DOHH2 (cell line): ENCODE measurements around the gene MFGE8.

Experiments used
- H3F3A ChIP-seq: fragments of 200-600 bp; sonication (generic), shearing (Covaris generic); 2 replicates; pipeline ENCODE4 v1.6.0; 2016; ENCODE audit warnings: antibody characterized with exemption, mild to moderate bottlenecking; ENCODE audit not compliant: control insufficient read depth, insufficient read depth
- H3K27ac ChIP-seq: fragments of 200-600 bp; sonication (generic); 2 replicates; pipeline ENCODE4 v1.5.1; 2014; ENCODE audit warnings: low read depth, mild to moderate bottlenecking, low read length, moderate library complexity
- H3K27me3 ChIP-seq: fragments of 200-600 bp; sonication (generic); 2 replicates; pipeline ENCODE4 v1.6.1; 2014; ENCODE audit warnings: mild to moderate bottlenecking, low read length, mixed read lengths; ENCODE audit not compliant: control insufficient read depth
- H3K36me3 ChIP-seq: fragments of 200-600 bp; sonication (generic); 2 replicates; pipeline ENCODE4 v1.6.1; 2014; ENCODE audit warnings: mild to moderate bottlenecking, low read length, moderate library complexity, mixed read lengths; ENCODE audit not compliant: control insufficient read depth
- H3K4me1 ChIP-seq: fragments of 200-600 bp; sonication (generic); 2 replicates; pipeline ENCODE4 v1.6.1; 2014; ENCODE audit warnings: mild to moderate bottlenecking, low read length, mixed read lengths; ENCODE audit not compliant: control insufficient read depth
- H3K4me2 ChIP-seq: fragments of 200-600 bp; sonication (generic); 2 replicates; pipeline ENCODE4 v1.6.0; 2014; ENCODE audit warnings: mild to moderate bottlenecking, low read length, moderate library complexity
- H3K4me3 ChIP-seq: fragments of 200-600 bp; sonication (generic); 2 replicates; pipeline ENCODE4 v1.5.1; 2014; ENCODE audit warnings: mild to moderate bottlenecking, low read length, mixed read lengths
- H3K79me2 ChIP-seq: fragments of 200-600 bp; sonication (generic); 2 replicates; pipeline ENCODE4 v1.6.1; 2014; ENCODE audit warnings: mild to moderate bottlenecking, low read length, mixed read lengths; ENCODE audit not compliant: control insufficient read depth
- H3K9me2 ChIP-seq: fragments of 200-600 bp; sonication (generic); replicated peaks from 2 replicates; pipeline ENCODE4 v1.6.1; 2014; ENCODE audit warnings: mild to moderate bottlenecking, low read length, mixed read lengths; ENCODE audit not compliant: control insufficient read depth
- H3K9me3 ChIP-seq: fragments of 200-600 bp; sonication (generic); 2 replicates; pipeline ENCODE4 v1.6.1; 2014; ENCODE audit warnings: antibody characterized with exemption, low read length, mixed read lengths; ENCODE audit not compliant: control insufficient read depth, insufficient read depth
- H4K20me1 ChIP-seq: fragments of 200-600 bp; sonication (generic); 2 replicates; pipeline ENCODE4 v1.6.0; 2014; ENCODE audit warnings: low read depth, mild to moderate bottlenecking, antibody characterized with exemption, low read length, moderate library complexity; ENCODE audit not compliant: control insufficient read depth, insufficient read depth
- CTCF ChIP-seq: fragments of 200-600 bp; sonication (generic); IDR thresholded peaks from one replicate; pipeline ENCODE4 v1.5.1; 2014; ENCODE audit warnings: antibody characterized with exemption, mild to moderate bottlenecking, low read depth, low read length; ENCODE audit not compliant: poor library complexity, severe bottlenecking
- EZH2phosphoT487 ChIP-seq: fragments of 200-600 bp; sonication (generic); IDR thresholded peaks from 2 replicates; pipeline ENCODE4 v1.6.1; 2017; ENCODE audit warnings: borderline replicate concordance, mild to moderate bottlenecking, antibody characterized with exemption, low read length, moderate library complexity, mixed read lengths

The MFGE8 gene

GRCh38 chr15:88949734-88950400 lies 36.7 kb upstream of the MFGE8 start:
- Histone ChIP-seq H3F3A (no peaks in the 10 kb centered on the region), H3K36me3 (no peaks in the 10 kb centered on the region), H3K79me2 (no peaks in the 10 kb centered on the region), H3K4me2 (no peak overlapping the region), H4K20me1 (no peaks in the 10 kb centered on the region), H3K4me1 (peaks cover 7% of the 10 kb centered on the region), H3K9me3 (no peaks in the 10 kb centered on the region), H3K27me3 (no peaks in the 10 kb centered on the region), H3K4me3 (no peak overlapping the region), H3K9me2 (no peaks in the 10 kb centered on the region), H3K27ac (no peak overlapping the region)
- TF ChIP-seq CTCF (no peak), EZH2phosphoT487 (no peak)

GRCh38 chr15:88940110-88940675 lies 27.0 kb upstream of the MFGE8 start:
- no peaks in the 10 kb centered on the region for H3K9me3 ChIP-seq
- no peaks in the 10 kb centered on the region for H3K36me3 ChIP-seq
- H3F3A ChIP-seq = no peaks in the 10 kb centered on the region
- no peak overlapping the region for H3K4me3 ChIP-seq
- H3K27me3 ChIP-seq = no peaks in the 10 kb centered on the region
- no peaks in the 10 kb centered on the region for H4K20me1 ChIP-seq
- H3K4me2 ChIP-seq = no peak overlapping the region
- H3K4me1 ChIP-seq = no peaks in the 10 kb centered on the region
- TF ChIP-seq EZH2phosphoT487 (no peak), CTCF (no peak)
- no peaks in the 10 kb centered on the region for H3K9me2 ChIP-seq
- no peak overlapping the region for H3K27ac ChIP-seq
- no peaks in the 10 kb centered on the region for H3K79me2 ChIP-seq

GRCh38 chr15:88939486-88939806 lies 26.3 kb upstream of the MFGE8 start:
- TF ChIP-seq EZH2phosphoT487 (no peak), CTCF (no peak)
- no peaks in the 10 kb centered on the region for H3F3A ChIP-seq
- H3K4me2 ChIP-seq = no peak overlapping the region
- H4K20me1 ChIP-seq = no peaks in the 10 kb centered on the region
- no peaks in the 10 kb centered on the region for H3K4me1 ChIP-seq
- H3K9me3 ChIP-seq = no peaks in the 10 kb centered on the region
- no peaks in the 10 kb centered on the region for H3K9me2 ChIP-seq
- no peak overlapping the region for H3K27ac ChIP-seq
- H3K27me3 ChIP-seq = no peaks in the 10 kb centered on the region
- H3K4me3 ChIP-seq = no peak overlapping the region
- H3K79me2 ChIP-seq = no peaks in the 10 kb centered on the region
- H3K36me3 ChIP-seq = no peaks in the 10 kb centered on the region
